Ectodermal cell (in vitro differentiated cells): ENCODE measurements around the gene TEX2.

Experiments
- H3K27ac ChIP-seq: 2 replicates; pipeline ENCODE4 v1.7.0; 2013; ENCODE audit warnings: mild to moderate bottlenecking, low read depth, low read length; ENCODE audit not compliant: insufficient read depth, poor library complexity, severe bottlenecking
- H3K27me3 ChIP-seq: 2 replicates; pipeline ENCODE4 v1.7.0; 2013; ENCODE audit warnings: mild to moderate bottlenecking, low read length; ENCODE audit not compliant: insufficient read depth, control insufficient read depth, poor library complexity, severe bottlenecking
- H3K36me3 ChIP-seq: one replicate; pipeline ENCODE4 v1.7.0; 2013; ENCODE audit warnings: low read length; ENCODE audit not compliant: control insufficient read depth, insufficient read depth
- H3K4me1 ChIP-seq: one replicate; pipeline ENCODE4 v1.7.0; 2013; ENCODE audit warnings: low read length; ENCODE audit not compliant: control insufficient read depth, insufficient read depth
- H3K4me3 ChIP-seq: 2 replicates; pipeline ENCODE4 v1.7.0; 2013; ENCODE audit warnings: low read depth, low read length, control low read depth; ENCODE audit not compliant: insufficient read depth
- H3K9me3 ChIP-seq: 2 replicates; pipeline ENCODE4 v1.7.0; 2013; ENCODE audit warnings: mild to moderate bottlenecking, low read length, moderate library complexity; ENCODE audit not compliant: control insufficient read depth
- WGBS, 2 experiments: methylation state at CpG; one replicate each; pipeline ENCODE4 v1.1.7; 2013; ENCODE audit warnings: missing lambda C conversion rate in 2 of 2; 5-methylcytosine and 5-hydroxymethylcytosine counted together

Gene TEX2

DNA sequence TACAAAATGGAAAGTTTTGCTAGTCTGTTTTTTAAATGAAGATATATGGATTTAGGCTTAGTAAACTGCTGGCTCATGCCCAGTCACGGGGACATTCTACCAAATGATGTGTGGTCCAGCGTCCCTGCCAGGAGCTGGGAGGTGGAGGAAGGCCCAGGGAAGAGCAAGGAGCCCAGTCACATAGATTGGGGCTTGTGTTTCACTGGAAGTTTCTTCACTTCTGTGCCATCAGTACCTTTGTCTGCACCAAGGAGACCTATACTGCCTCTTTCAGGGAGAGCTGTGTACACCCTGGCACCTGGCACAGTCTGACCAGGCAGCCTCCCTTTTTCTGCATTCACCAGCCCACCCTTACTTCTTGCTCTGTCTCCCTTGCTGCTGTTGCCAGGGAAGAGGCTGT is 100.5 kb downstream of the TEX2 start:
- H3K27me3 ChIP-seq: no peaks in the 10 kb centered on the region
- no peaks in the 10 kb centered on the region for H3K36me3 ChIP-seq
- H3K4me1 ChIP-seq: no peaks in the 10 kb centered on the region
- H3K4me3 ChIP-seq: no peak overlapping the region
- no peaks in the 10 kb centered on the region for H3K9me3 ChIP-seq
- WGBS, 2 experiments: 94% methylated on average over 2 of the region's 2 CpGs
- H3K27ac ChIP-seq: no peak overlapping the region

DNA sequence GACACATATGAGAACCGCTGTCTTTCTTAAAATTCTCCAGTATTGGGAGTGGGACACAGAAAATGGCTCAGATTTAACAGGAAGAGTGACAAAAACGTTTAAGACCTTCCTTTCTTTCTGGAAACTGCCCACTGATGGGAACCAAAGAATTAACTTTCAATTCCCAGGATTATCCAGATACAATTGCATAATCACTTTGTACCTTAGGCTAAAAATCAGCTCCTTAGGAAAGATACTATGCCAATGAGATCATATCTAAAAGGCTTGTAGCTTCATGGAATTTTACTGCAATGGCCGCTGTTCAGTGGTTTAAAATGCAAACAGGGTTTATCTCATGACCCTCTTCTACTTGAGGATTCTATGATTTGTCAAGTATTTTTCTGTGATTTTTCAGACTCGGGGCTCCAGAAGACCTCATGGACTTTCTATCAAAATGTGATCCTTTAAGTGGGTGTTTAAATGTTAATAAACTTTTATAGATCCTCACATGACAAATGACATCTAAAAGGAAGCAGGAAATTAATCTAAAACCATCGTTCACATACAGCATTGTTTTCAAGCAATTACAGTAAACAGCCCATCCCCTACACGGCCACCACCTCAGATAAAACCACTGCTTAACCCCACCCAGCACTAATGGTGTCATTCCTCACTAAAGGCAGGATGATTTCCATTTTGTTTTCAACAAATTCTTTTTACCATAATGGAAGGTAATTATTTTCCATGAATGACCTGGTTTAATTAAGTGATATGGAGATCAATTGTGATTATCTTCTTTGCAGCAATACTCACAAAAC is 101.5 kb downstream of the TEX2 start:
- H3K27ac ChIP-seq: no peak overlapping the region
- H3K4me3 ChIP-seq: no peak overlapping the region
- H3K36me3 ChIP-seq: no peaks in the 10 kb centered on the region
- H3K27me3 ChIP-seq: no peaks in the 10 kb centered on the region
- H3K4me1 ChIP-seq: peaks cover 5% of the 10 kb centered on the region
- H3K9me3 ChIP-seq: no peaks in the 10 kb centered on the region
- 85 to 90% methylated on average over 5 to 6 of the region's 6 CpGs for WGBS, 2 experiments

DNA sequence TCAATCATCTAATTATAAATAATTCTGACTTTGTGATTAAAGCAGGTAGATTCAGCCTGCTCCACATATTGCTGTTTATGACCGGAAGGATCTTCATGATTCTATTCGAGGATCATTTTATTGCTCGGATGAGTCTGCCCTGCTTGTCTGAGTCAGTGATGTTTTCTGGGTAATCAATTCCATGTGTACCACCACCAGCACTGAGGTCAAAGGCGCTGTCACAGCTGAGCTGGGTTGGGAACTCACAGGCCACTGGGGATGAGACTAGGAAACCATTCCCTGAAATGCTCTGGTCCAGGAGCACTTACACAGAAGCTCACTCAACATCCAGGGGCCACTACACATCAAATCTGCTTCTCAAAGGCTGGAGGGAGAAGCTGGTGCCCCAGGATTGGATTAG is 102.7 kb downstream of the TEX2 start:
- 91 to 95% methylated on average over 4 of the region's 4 CpGs for WGBS, 2 experiments
- Histone ChIP-seq H3K4me1 (peaks cover 8% of the 10 kb centered on the region), H3K36me3 (no peaks in the 10 kb centered on the region), H3K4me3 (no peak overlapping the region), H3K27ac (no peak overlapping the region), H3K9me3 (no peaks in the 10 kb centered on the region), H3K27me3 (no peaks in the 10 kb centered on the region)

DNA sequence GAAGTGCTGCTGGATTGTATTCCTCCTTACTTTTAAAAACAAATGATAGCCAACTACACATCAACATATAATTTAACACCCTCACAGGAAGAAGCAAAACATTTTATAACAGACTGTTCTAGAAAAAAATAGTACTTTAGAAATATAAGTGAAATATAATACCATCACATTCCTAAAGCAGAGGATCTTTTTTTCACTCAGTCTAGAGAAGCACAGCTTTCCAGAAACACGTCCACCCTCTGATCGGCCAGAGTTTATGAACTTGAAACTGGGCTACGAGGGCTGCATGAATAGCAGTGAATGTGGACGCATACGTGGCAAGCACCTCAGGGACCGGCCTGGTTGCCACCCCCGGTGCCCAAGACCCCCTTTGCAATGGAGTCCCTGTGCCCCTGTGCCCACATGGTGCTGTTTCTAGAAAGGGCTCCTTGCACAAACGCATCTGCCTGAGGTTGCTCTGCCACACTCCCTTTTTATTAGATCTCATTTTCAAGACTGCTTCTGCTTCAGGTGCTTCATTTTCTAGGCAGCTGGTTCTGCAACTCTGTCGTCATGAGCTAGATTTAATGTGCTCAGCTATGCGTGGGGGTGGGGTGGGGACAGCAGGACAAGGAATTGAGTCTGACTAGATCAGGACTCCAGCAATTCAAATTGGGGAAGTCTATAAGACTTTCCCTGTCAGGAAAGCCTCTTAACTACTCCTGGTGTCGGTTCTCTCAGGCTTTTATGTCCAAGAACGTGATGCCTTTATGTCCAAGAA is 104.0 kb downstream of the TEX2 start:
- H3K27me3 ChIP-seq: no peaks in the 10 kb centered on the region
- H3K27ac ChIP-seq: no peak overlapping the region
- WGBS, 2 experiments: 92% methylated on average over 12 of the region's 12 CpGs
- H3K36me3 ChIP-seq: no peaks in the 10 kb centered on the region
- H3K9me3 ChIP-seq: no peaks in the 10 kb centered on the region
- H3K4me1 ChIP-seq: peaks cover 17% of the 10 kb centered on the region
- no peak overlapping the region for H3K4me3 ChIP-seq

DNA sequence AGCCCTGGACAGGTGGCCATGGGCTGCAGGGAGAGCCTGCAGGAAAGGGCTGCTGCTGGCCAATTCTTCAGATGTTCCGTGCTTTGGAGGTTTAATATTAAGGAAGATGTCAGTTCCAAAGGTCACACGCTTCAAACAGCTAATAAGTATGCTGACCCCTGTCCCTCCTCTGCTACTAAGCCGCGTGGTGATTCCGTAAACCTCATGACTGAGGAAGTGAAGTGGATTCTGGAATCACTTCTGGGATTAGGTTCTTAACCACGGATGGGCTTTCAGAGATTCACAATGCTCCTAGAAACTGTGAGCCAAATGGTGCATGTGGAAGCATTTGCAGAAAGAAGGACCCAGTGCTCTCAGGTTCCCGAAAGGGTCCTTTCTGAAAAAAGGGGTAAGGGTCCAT is 104.7 kb downstream of the TEX2 start:
- Histone ChIP-seq H3K36me3 (no peaks in the 10 kb centered on the region), H3K9me3 (no peaks in the 10 kb centered on the region), H3K4me3 (no peak overlapping the region), H3K27ac (no peak overlapping the region), H3K27me3 (no peaks in the 10 kb centered on the region), H3K4me1 (peaks cover 17% of the 10 kb centered on the region)
- 77 to 81% methylated on average over 7 of the region's 7 CpGs for WGBS, 2 experiments

DNA sequence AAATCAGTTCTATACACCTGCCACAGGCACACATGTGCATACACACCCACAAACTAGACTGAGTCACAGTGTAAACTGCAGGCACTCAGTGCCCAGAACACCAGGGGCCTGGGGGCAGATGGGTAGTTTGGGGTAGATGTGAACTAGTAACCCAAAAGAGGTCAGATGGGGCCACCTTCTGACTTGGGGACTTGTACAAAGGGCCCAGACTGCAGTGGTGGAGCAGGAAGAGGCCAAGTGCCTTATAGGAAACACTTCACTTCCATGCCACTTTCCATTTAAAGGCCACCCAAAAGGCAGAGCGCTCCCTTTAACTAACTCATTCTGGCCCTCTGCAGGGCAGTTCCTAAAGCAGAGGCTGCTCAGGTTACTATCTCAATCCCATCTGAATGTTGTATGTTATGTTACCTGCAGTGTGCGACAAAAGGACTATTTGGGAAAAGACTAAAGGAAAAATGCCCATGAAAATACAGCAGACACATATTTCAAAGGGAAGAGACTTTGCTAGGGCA is 105.3 kb downstream of the TEX2 start:
- Histone ChIP-seq H3K27me3 (no peaks in the 10 kb centered on the region), H3K9me3 (no peaks in the 10 kb centered on the region), H3K36me3 (no peaks in the 10 kb centered on the region), H3K27ac (no peak overlapping the region), H3K4me1 (peaks cover 17% of the 10 kb centered on the region), H3K4me3 (no peak overlapping the region)
- WGBS, 2 experiments: 83 to 85% methylated on average over 2 of the region's 2 CpGs

DNA sequence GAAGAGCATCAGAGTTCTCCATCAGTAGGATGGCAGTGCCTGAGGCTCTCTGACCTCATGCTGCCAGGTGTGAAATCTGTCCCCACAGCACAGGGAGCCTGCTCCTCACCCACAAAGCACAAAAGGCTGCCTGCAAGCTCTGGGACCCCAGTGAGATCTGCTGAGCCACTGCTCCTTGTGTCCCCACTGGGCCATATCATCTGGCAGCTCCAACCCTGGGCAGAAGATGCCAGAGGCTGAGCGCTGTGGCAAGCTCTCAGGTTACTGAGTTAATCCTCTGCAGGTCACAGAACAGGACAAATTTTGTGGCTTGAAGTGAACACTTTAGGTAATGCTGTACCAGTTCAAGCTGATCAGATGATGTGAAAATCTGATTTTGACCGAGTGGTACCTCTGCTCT is 106.4 kb downstream of the TEX2 start:
- no peaks in the 10 kb centered on the region for H3K9me3 ChIP-seq
- WGBS, 2 experiments: 93 to 97% methylated on average over 2 of the region's 2 CpGs

DNA sequence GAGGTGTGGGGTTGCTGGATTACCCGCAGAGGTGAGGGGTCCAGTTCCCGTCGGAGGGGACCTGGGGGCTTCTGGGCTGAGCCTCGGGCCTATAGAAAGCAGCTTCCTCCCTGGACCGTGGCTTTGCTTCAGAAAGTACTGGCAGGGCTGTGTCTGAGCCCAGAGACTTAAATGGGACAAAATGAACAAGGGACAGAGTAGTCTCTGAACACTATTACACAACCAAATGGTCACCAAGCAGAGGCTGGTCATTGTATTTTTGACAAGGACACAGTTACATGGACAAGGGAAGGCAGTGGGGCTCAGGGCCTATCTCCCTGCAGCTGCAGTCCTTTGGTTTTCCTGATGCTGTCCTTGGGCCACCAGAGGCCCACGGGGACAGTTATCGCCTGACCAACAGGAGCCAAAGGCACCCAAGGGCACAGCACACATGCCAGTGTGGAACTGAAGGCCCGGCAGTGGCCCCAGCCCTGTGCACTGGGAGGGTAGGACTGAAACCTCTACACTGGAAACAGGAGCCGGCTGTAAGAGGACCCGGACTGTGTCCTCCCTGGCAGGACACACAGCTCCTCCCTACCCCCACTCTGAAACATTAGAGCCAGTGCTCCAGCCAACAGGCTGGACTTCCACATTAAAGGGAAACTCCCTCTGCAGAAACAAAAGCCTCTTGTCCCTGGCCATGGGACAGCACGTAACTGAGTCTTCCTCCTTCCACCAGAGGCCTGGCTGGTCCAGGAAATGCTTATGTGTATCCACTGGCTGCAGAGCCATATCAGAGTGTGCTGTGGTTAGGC is 107.1 kb downstream of the TEX2 start:
- no peaks in the 10 kb centered on the region for H3K9me3 ChIP-seq
- H3K4me3 ChIP-seq: no peak overlapping the region
- H3K4me1 ChIP-seq: peaks cover 17% of the 10 kb centered on the region
- 83 to 84% methylated on average over 11 of the region's 11 CpGs for WGBS, 2 experiments
- H3K36me3 ChIP-seq: no peaks in the 10 kb centered on the region
- no peak overlapping the region for H3K27ac ChIP-seq
- no peaks in the 10 kb centered on the region for H3K27me3 ChIP-seq

More for the DNA sequence above, 106.4 kb downstream of the TEX2 start:
- Histone ChIP-seq H3K27me3 (no peaks in the 10 kb centered on the region), H3K4me3 (no peak overlapping the region), H3K27ac (no peak overlapping the region), H3K4me1 (peaks cover 17% of the 10 kb centered on the region), H3K36me3 (no peaks in the 10 kb centered on the region)

DNA sequence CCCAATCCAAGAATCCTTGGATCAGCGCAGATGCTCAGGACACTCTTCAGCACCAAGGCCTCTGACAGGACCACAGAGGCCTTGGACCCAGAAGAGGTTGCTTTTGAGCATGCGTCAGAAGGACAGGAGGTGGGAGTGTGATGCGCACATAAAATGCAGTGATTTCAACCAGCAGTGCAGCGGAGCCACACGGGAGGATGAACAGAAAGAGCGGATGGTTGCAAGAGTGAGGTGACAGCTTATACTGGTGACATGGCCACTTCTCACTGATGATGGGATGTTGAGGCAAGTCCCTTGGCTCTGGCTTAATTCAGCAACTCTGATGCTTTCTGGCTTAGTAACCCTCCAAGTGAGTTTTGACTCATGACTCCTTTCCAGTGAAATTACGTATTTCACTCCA is 107.9 kb downstream of the TEX2 start:
- Histone ChIP-seq H3K27ac (no peak overlapping the region), H3K27me3 (no peaks in the 10 kb centered on the region), H3K36me3 (no peaks in the 10 kb centered on the region), H3K4me1 (peaks cover 17% of the 10 kb centered on the region), H3K4me3 (no peak overlapping the region), H3K9me3 (no peaks in the 10 kb centered on the region)
- WGBS, 2 experiments: 95 to 97% methylated on average over 7 of the region's 7 CpGs

DNA sequence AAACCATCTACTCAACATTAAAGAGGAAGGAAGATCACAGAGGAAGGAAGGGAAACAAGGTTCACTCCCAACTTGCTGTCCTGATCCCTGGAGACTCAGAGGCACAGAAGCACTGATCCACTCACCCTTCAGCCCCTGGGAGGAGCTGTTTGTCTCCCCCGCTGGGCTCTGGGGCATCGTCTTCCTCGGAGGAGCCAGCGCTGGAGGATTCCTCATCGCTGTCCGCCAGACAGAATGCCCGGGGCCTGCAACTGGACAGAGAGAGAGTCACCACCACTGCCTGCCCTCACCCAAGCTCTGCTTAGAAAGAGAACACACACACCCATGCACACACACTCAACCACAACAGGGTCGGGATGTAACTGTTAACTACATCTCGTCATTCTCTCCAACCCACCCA is 108.3 kb downstream of the TEX2 start:
- no peaks in the 10 kb centered on the region for H3K9me3 ChIP-seq
- H3K27me3 ChIP-seq: no peaks in the 10 kb centered on the region
- no peaks in the 10 kb centered on the region for H3K36me3 ChIP-seq
- H3K27ac ChIP-seq: no peak overlapping the region
- WGBS, 2 experiments: 70 to 73% methylated on average over 9 of the region's 9 CpGs
- no peak overlapping the region for H3K4me3 ChIP-seq
- peaks cover 17% of the 10 kb centered on the region for H3K4me1 ChIP-seq
